Hematopoietic multipotent progenitor cell treated with erythropoietin and hydrocortisone succinate and interleukin-3 and kit ligand, for 4 days (in vitro differentiated cells): Measurements from ENCODE around the gene RNF7.
A peak's percentile ranks its signal among the peaks of the same experiment; 100 is the strongest.
"Not testable (repeated sequence)": the region's sequence is repeated elsewhere in the genome, so short reads cannot be mapped to it uniquely, and the experiment has no call there.

ENCODE experiments used
- DNase-seq: peaks from one replicate; pipeline ENCODE4 v3.0.0-alpha.2; 2015

RNF7 gene

GRCh38 chr3:141738022-141738890 is at the start of gene RNF7:
Gene RNF7 (plus strand): TSS chr3:141738298. CDS start chr3:141738342, 44 bp downstream.
- peak; percentile 98 for DNase-seq

DNA sequence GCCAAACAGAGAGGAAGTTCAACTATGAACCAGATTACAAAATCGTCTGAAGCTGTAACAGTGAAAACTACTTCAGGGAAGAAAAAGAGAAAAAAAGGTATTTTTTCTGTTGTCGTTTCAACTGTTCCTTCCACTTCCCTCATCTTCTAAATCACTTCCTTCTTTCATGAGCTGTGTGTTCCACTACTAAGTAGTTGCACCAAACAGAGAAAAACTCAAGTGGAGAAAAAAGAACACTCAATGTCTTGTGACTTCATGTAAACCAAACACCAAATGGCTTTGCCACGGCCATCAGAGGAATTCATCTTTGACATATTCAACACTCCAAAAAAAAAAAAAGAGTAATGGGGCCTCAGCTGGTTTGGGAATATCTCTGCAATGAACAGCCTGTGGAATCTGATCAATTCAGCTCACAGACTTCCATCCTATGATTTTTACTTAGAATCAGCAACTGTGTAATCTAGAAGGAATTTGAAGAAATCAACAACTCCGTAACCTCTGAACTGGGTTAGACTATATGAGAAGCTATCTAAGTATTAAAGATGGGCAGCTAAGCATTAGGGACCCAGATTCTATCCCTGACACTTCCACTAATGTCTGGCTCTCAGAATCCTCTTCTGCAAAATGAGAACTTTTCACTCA is 47.5 kb upstream of the RNF7 start:
- peak; percentile 43 for DNase-seq

- DNase-seq: not testable (repeated sequence)
Measured at GRCh38 chr3:141691471-141691870, 46.6 kb upstream of the RNF7 start.

DNA sequence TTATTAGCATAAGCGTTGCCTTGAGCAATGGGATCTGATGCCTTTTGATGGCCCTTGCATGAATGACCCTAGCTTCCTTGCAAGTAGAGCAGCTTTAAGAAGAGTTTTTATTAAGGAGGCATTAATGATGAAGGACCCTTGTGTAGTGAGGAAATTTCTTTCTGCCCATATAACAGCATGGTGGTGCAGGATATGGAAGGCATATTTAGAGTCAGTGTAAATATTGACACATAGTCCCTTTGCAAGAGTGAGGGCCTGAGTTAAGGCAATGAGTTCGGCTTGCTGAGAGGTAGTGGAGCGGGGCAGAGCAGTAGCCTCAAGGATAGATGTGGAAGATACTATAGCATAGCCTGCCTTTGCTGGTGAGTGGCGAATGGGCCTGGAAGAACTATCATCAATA is 45.1 kb upstream of the RNF7 start:
- not testable (repeated sequence) for DNase-seq

DNA sequence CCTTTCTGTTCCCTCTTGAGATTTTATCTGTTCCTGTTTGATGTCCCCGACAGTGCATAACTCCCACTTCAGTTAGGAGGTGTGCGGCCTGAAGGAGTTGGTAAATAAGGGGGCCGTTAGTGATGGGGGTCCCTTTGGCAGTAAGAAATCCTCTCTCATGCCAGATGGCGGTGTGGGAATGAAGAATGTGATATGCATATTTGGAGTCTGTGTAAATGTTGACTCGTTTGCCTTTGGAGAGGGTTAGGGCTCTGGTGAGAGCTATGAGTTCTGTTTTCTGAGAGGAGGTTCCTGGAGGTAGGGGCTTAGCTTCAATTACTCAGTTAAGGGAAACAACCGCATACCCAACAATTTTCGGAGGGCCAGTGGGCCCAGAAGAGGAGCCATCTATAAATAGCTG is 38.8 kb upstream of the RNF7 start:
- no peak for DNase-seq

DNA sequence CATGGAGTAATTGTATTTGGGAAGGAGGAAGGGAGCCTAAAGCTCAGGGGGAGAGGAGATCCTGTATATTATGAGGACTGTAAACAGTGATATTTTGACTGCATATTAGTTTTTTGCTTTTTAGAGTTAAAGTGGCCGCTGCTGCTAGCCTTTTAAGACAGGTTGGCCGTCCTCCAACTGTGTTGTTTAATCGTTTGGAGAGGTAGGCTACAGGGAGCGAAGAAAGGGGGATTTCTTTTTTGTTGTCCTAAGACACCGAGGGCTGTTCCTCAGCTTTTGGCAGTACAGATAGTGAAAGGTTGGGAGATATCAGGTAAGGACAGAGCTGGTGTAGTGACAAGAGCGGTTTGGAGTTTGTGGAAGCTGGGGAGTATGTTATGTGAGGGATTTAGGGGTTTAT is 38.2 kb upstream of the RNF7 start:
- no peak for DNase-seq

DNA sequence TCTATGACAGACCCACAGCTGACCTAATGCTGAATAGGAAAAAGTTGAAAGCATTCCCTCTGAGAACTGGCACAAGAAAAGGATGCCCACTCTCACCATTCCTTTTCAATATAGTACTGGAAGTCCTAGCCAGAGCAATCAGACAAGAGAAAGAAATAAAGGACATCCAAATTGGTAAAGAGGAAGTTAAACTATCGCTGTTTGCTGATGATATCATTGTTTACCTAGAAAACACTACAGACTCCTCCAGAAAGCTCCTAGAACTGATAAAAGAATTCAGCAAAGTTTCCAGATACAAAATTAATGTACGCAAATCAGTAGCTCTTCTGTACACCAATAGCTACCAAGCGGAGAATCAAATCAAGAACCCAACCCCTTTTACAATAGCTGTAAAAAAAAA is 34.7 kb upstream of the RNF7 start:
- not testable (repeated sequence) for DNase-seq

GRCh38 chr3:141707741-141708203 is 30.3 kb upstream of the RNF7 start:
- no peak for DNase-seq

DNA sequence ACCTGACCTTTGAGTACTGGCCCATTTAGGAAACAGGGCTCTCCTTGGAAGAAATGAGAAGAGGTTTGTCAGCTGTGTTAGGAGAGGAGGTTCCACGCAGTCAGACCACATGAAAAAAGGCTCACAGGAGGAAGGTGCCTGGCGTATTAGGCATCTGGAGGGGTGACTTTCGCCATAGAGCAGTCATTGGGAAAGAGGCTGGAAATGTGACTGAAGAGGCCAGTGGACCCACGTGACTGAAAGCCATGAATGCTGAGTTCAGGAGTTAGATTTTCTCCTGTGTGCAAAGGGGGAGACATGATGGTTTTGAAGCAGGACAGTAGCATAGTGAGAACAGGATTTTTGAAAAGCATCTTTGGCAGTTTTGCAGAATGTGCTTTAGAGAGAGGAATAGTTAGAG is 29.7 kb upstream of the RNF7 start:
- DNase-seq: no peak

DNA sequence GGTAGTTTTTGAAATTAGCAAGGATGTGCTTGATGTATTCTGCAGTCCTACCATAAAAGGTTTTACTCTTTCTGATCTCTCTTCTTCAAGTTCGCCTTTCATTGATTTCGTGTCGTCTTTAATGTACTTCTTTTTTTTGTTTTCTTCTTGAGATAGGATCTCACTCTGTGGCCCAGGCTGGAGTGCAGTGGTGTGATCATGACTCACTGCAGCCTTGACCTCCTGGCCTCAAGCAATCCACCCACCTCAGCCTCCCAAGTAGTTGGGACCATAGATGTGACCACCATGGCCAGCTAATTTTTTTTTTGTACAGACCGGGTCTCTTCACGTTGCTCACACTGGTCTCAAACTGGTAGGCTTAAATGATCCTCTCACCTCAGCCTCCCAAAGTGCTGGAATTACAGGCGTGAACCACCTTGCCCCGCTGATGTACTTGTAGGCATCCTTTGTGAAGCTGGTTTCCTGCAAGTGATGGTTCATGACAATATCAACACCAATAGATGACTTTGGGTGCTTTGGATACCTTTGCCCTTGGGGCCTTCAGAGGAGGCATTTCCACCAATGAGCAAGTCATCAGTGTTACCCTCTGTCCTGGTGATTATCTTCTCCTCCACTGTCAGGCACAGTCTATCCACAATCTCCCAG is 28.9 kb upstream of the RNF7 start:
- no peak for DNase-seq

DNA sequence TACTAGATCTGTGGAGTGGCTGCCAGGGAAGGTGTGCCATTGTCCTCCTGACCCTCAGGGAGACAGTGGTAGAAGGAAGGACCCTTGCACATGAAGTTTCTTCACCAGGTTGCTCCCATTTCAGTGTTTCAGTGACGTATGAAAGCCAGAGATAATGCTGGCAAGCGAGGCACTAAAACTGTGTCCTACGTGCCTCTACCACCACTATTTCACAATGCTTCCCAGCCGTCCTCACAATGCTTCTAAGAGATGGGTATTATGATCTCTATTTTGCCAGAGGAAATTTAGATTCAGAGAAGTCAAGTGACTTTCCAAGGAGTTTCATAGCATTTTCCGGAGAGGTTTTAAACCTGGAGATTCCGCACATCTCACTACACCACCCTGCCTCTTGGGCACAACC is 28.0 kb upstream of the RNF7 start:
- DNase-seq: no peak

DNA sequence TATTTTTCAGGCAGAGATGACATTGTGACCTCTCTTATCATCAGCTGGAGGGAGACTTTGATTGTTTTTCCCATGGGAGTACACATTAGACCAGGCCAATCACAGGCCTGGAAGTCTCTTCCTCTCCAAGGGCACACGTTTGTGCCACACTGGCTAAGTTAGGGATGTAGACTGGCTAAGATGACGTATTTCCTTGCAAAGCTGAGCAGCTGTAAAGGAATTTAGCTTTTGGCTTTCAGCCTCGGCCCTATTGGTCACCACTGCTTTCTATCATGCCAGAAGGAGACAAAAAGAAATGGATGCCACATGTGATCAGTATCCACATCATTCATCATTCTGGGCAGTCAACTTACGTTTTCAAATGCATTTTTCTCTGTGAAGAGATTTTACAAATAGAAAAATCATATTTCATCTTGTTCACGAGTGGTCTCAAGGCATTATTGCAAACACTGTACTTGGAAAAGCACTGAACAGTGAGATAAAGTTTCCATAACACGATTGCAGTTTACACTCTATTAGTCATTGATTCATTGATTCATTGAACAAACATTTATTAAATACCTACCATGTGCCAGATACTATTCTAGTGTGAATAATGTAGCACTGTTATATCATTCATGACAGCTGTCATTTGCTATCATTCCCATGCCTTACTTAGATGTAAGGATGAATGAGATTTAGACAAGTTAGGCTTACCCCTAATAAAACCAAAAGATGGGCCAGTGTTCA is 27.0 kb upstream of the RNF7 start:
- DNase-seq: no peak

DNA sequence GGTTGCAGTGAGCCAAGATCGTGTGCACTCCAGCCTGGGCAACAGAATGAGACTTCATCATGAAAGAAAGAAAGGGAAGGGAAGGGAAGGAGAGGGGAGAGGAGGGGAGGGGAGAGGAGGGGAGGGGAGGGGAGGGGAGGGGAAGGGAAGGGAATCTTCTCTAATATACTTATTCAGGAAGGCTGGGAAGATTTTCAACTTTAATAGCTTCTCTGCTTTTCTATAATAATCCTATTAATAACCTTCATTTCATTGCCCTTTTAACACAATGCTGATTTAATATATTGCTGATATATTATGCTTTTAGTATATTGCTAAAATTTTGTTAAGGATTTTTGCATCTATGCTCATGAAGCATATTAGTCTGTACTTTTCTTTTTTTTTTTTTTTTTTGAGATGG is 23.4 kb upstream of the RNF7 start:
- no peak for DNase-seq

- no peak for DNase-seq
Measured at GRCh38 chr3:141722081-141722480, 16.0 kb upstream of the RNF7 start.

DNA sequence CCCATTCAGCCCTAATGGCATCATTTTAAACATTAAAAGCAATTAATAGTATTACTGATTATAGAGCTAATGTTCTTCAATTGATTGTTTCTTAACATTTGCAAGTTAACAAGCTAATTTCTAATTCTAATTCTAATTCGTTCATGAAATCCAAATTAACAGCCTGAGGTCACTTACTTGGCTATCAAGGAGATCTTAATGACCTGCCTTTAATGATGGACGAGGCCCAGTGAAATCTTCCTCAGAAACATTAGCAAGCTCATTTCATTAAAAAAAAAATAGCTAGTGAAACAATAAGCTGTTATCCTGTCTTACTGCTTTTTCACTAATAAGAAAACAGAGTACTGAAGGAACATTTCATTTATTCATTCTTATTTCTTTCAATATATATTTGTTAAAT is 15.4 kb upstream of the RNF7 start:
- no peak for DNase-seq

DNA sequence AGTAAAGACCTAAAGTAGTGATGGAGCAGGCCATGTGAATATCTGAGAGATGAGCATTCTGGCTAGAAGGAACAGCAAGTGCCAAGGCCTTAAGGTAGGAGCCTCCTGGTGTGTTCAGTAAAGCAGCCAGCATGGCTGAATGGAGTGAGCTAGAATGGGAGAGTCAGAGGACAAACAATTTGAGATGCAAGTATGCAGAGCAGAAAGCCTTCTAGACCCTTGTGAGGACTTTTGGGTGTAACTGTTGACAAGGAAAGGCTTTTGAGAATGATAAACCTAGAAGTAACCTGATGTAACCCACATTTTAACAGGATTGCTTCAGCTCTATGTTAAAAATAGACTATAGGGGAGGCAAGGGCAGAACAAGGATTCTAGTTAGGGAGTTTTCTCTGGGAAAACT is 14.8 kb upstream of the RNF7 start:
- no peak for DNase-seq

GRCh38 chr3:141724186-141724585 is 13.9 kb upstream of the RNF7 start:
- no peak for DNase-seq

GRCh38 chr3:141725036-141725435 is 13.1 kb upstream of the RNF7 start:
- no peak for DNase-seq

DNA sequence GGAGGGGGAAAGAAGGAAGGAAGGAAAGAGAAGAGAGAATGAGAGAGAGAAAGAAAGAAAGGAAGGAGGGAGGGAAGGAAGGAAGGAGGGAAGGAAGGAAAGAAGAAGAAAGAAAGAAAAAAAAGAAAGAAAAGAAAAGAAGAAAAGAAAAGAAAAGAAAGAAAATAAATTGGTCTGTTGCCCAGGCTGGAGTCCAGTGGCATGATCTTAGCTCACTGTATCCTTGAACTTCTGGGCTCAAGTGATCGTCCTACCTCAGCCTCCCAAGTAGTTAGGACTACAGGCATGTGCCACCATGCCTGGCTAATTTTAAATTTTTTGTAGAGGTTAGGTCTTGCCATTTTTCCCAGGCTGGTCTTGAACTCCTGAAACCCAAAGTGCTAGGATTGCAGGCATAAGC is 11.6 kb upstream of the RNF7 start:
- no peak for DNase-seq

DNA sequence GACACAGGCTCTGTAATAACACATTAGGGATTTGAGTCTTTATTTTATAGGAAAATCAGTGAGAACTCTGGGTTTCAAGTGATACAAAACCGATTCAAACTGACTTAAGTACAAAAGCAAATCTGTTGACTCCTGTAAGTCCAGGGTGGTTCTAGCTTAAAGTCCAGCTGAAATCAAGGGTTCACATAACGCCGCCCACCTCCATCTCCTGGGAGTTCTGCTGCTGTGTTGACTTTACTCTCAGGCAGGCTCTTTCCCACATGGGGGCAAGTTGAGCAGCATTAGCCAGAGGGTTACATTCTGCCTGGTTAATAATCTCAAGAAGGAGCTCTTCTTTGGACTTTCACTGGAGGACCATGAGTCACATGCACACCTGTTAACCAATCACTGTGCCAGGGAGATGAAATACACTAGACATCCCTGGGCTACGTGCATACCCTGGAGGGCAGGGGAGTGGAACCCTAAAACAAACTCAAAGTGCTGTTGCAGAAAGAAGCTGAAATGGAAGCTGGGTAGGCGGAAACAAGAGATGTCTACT is 9.7 kb upstream of the RNF7 start:
- no peak for DNase-seq

GRCh38 chr3:141729240-141729639 is 8.9 kb upstream of the RNF7 start:
- peak; percentile 22 for DNase-seq

- no peak for DNase-seq
Measured at GRCh38 chr3:141735176-141735575, 2.9 kb upstream of the RNF7 start.
